Stimulated activated CD4-positive, alpha-beta T cell treated with anti-CD3 and anti-CD28 coated beads, Interleukin-2, amount 100 ng/mL, for 48 hours (primary cell): ENCODE measurements around the gene NEB.
"Not testable (repeated sequence)": the region's sequence is repeated elsewhere in the genome, so short reads cannot be mapped to it uniquely, and the experiment has no call there.

Experiments used
- DNase-seq, 2 donors: peaks; one replicate each; pipeline ENCODE4 v3.0.0-alpha.2; 2020

Gene NEB

DNA sequence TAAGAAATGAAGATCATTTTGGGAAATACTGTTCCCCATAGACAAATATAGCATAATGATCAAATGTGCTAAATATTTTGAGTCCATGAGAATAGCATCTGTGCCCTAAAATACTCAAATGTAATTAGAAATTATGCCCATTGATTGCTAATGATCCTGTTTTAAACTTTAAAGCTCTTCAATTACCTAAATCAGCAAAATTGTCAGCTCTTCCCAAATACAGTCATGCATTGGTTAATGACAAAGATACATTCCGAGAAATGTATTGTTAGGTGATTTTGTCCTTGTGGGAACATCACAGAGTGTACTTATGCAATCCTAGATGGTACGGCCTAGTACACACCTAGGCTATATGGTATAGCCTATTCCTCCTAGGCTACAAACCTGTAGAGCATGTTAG lies 89.7 kb downstream of the NEB start:
- no peak for DNase-seq

GRCh38 chr2:151641895-151642294 lies 92.4 kb downstream of the NEB start:
- not testable (repeated sequence) for DNase-seq

DNA sequence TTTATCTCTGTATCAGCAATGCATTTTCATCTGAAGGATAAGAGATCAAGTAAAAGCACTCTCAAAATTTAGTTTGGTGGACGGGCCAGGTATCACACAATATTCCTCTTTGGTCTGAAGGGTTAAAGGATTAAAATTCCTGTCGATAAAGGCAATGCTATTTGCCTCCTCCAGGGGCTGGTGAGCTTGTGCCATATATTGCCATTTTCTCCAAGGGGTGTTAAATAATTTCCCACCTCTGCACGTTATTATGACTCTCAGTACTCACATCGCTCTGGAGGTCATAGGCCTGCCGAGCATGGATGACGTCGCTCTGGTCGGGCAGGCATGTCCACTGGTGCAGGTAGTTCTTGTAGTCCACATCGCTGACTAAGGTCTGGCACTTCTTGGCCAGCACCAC lies 94.2 kb downstream of the NEB start:
- DNase-seq: no peak

DNA sequence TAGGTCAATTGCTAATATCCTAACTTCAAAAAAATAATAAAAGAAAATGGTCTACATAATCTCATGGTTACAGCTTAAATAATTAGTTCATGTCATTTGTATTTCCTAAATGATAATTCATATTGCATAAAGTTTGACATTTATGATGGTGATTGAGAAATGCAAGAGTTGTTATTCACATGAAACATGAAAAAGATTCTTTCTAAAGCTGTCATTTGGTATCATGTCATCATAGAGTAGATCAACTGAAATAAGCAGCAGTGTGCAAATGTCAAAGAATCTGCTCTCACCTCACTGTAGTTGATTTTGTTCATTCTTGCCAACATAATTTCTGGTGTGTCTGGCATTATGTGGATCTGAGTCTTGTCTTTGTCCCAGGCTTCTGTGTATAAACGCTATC lies 95.3 kb downstream of the NEB start:
- no peak for DNase-seq

GRCh38 chr2:151638191-151638933 lies 95.9 kb downstream of the NEB start:
- peak in 1 of 2 donors; percentile 13 for DNase-seq

DNA sequence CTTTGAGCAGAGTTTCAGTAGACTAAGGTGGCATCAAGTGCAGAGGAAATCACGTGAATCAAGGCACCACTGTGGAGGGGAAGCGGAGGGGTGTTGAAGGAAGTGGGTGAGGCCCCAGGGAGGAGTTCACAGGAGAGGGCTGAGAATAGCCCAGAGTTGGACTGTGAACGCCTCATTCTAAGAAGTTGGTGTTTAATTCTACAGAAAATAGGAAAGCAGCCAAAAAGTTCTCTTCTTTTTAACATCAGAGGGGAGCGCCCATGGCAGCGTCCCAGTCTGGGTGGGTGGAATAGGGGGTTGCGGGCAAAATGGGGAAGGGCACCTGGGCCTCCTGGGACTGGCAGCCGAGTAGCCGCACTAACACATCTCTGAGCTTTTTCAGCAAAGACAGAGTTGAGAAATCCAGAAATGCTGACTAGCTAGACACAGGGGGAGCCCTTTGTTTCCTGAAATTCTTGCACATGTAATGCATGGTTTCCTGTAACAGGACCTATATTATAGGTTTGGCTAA lies 97.0 kb downstream of the NEB start:
- peak; percentile 19 to 24 for DNase-seq

DNA sequence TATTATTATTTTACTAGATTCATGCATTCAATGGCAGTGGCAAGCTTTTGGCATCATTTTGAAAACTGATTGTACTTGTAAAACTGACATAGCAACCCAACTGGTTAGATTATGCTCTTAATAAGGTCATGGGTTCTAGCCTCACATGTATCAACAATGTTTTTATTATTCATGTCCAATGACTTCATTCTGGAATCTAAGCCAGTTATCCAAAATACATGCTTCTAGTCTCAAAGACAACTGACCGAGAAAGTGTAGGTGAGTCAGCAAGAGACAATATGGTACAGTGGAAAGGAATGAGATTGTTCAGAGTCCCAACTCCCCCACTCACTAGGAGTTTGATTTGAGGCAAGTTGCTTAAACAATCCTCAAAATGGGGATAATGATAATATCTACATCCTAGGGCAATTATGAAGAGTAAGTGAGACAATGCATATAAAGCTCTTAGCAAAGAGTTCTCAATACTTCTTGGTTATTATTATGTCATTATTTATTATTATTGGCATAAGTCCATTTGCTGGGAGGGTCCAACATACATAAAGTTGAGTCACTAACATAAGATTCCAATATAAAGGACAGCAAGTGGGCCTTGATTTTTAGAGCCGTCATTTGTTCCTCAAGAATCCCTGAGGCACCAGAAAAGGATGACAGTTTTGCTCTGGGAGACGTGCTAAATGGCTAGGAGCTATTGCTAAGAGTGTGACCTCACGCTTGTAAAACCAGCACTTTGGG lies 99.4 kb downstream of the NEB start:
- DNase-seq: no peak

GRCh38 chr2:151632993-151633565 lies 101.2 kb downstream of the NEB start:
- no peak for DNase-seq

- DNase-seq: no peak
Observed at GRCh38 chr2:151630372-151630771, 103.9 kb downstream of the NEB start.

GRCh38 chr2:151627353-151627752 lies 106.9 kb downstream of the NEB start:
- DNase-seq: no peak

DNA sequence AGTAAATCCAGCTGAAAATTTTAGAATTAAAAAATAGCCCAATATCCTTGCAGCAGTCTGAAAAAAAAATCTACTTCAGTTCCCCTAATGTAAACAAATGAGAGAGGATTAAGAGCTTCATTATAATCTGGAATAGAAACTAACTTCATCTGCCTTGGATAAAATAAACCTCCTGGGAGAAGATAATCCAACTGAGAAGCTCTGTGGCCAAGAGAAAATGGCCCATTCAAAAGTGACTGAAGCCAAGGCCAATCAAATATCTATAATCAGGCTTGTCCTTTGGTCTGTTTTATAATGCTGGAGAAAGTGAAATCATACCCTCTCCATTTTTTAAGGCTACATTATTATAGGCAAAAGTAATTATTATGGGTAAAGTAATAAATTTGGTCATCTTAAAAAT lies 110.0 kb downstream of the NEB start:
- DNase-seq: no peak

DNA sequence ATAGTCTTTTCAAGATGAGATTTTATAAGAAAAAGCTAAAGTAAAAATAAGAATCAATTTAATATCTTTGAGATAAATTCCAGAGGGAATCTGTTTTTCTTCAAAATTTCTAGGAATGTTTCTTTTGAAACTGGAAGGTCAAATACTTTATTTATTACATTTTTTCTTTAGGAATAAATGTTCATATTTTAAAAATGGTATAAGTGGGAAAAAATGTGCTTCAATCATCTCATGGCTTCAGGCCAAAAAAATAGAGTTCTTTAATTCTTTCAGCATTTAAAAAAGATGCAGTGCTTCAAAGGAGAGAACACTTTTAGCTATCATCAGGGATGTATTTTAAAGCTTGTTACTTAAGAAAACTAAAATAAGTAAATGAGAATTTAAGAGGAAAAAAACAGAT lies 110.6 kb downstream of the NEB start:
- DNase-seq: no peak

DNA sequence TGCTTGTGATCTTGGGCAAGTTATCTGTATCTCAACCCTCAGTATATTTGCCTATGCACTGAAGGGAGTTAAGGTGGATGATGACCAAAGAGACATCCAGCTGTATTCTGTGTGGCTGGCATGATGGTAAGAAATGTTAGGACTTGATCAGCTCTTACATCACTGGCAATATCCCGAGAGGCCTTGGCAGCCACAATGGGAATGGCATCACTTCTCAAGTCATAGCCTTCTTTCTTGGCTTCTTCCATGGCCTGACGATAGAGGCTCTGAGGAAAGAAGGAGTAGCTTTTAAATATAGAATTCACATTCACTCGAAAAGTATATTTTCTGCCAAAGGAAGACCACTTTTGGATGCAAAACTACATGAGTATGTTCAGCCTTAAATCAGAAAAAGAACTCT lies 113.5 kb downstream of the NEB start:
- no peak for DNase-seq

GRCh38 chr2:151619337-151619989 lies 114.8 kb downstream of the NEB start:
- no peak for DNase-seq

DNA sequence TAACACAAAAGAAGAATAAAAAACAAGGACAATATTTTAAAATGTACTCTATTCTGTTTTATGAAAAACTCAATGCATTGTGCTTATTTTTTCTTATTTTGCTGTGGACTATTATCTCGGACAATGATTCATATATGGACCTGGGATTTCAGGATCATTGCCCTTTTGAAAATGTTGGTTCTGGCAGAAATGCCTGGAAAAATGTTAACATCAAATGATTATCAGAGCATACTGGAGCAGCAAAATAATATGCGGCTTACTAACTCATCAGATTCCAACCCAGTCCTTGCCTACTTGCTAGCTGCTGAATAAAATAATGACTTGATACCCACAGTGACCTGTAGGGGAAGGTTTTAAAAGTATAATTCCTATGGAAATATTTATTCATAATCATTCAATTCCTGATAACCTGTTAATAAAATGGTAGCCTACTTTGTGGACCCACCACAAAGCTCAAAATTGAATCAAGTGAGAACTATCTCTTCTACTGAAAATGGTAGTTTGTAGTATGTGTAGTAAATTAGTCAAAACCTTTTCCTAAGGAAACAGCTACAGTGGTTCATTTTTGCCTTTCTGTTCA lies 117.4 kb downstream of the NEB start:
- no peak for DNase-seq

DNA sequence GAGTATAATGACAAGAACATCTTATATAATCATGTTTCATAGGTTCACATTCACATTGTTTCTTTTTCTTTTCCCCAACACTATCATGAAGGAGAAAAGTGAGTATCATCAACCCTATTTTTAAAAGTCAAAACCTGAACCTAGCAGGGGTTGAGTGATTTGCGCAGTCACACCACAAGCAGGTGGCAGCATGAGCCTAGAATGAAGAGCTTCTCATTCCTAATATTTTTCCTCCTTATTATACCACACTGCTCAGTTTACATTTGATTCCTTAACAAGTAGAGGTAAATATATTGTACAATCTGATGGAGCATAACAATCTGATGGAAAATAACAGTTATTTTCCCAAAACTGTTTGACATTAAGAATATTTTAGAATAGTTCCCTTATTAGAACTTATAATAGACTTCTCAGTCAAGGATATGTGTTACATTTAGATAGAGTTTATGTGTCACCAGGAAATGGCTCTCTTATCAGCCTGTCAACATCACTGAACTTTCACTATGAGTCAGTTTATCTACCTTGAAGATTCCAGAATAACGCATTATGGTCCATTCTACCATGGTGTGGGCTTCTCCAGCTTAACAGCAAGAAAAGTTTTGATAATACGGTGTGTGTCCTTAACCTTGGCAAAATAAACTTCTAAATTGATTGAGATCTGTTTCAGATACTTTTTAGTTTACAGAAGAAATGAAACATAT lies 119.5 kb downstream of the NEB start:
- DNase-seq: no peak

DNA sequence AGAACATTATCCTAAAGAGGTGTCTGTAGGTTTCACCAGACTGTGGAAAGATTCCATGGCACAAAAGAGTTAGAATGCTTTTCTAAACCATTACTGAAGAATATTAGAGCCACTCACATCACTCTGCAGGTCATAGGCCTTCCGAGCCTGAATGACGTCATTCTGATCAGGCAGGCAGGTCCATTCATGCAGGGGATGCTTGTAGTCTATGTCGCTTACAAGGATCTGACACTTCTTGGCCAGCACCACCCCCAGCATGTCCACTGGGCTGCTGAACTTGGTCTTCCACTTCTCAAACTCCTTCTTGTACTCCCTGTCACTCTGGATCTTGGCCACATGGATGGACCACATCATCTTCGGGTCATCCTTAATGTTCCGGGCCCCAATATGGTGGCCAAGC lies 120.1 kb downstream of the NEB start:
- DNase-seq: no peak

DNA sequence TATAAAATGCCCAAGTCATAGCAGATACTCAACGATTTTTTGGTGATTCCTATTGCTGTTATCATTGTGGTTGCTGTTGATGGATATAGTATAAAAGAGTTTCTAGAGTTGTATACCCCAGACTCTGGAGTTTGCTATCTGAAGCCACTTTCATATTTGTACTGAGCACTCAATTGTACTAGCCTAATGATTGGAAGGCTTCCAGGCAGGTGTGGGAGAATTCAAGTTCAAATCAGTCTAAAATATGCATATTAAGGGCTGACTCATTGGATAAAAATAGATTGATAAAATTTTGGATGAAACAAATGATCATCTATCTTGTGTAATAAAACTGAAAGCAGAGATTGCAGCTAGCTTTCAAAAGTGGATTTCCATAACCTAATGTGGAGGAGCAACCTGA lies 122.9 kb downstream of the NEB start:
- DNase-seq: no peak

GRCh38 chr2:151610310-151610709 lies 124.0 kb downstream of the NEB start:
- DNase-seq: no peak

DNA sequence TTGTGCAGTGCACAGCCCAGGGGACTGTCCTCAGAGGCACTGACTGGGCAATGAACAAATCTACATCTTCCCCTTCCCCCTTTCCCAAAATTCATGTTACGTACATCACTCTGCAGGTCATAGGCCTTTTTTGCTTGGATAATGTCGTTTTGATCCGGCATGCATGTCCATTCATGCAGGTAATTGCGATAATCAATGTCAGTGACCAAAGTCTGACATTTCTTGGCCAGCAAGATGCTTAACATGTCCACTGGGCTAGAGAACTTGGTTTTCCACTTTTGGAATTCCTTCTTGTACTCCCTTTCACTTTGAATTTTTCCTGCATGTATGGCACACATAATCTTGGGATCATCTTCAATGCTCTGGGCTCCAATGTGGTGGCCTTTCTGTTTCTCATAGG lies 124.6 kb downstream of the NEB start:
- DNase-seq: no peak

DNA sequence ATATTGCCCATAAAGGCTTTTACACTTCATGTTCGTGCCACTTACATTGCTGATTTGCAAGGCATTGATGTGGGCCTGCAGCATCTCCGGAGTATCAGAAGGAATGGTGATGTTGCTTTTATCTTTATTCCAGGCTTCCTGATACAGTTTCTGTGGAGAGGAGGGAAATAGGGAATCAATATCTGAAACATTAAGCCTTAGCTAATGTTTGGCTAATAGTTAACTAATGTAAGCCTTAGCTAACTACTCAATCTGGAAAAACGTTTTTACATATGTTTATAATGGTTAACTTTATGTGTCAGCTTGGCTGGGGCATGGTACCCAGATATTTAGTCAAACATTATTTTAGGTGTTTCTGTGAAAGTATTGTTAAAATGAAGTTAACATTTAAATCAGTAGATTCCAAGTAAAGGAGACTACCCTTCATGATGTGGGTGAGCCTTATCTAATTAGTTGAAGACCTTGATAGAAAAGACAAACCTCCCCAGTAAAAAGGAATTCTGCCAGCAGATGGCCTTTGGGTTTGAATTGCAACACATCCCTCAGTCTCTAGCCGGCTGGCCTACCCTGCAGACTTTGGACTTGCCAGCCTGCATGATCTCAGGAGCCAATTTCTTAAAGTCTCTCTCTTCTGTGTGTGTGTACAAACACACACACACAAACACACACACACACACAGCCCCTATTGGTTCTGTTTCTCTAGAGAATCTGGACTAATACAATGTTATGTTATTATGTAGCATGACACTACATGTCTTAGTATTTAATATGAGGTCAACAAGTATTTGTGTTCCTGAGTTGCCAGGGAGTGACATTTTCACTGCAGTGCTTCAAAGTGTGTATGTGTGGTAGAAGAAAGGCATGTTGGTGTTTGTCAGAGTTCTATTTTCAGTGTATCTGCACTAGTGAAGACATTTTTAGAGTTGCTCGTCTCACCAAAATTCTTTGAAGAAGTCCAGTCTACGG lies 126.5 kb downstream of the NEB start:
- DNase-seq: not testable (repeated sequence)
